ENCODE data around the gene MAPK8.

- TF ChIP-seq CTCF (IDR thresholded peaks at IDR 0.05) (no peak), POLR2A (IDR thresholded peaks at IDR 0.05) (no peak)
These were observed 150.6 kb downstream of the MAPK8 start for GRCh38 chr10:48456808-48457761.
